Breast epithelium (tissue), 3 donors: ENCODE data around the gene RIC3.

Experiments used
- POLR2AphosphoS5 ChIP-seq, 3 donors: sonication (generic); formaldehyde crosslinking; IDR thresholded peaks; one replicate each; pipeline ENCODE4 v1.6.1; 2017; ENCODE audit warnings: antibody characterized with exemption in 3 of 3
- TF ChIP-seq, protein P1 (sequence below), 3 donors: fragments of 450-650 bp; IDR thresholded peaks; one replicate each; pipeline ENCODE4 v1.5.1; 2016 to 2017; ENCODE audit warnings: antibody characterized with exemption in 3 of 3, mild to moderate bottlenecking in 3 of 3, moderate library complexity in 3 of 3

DNA sequence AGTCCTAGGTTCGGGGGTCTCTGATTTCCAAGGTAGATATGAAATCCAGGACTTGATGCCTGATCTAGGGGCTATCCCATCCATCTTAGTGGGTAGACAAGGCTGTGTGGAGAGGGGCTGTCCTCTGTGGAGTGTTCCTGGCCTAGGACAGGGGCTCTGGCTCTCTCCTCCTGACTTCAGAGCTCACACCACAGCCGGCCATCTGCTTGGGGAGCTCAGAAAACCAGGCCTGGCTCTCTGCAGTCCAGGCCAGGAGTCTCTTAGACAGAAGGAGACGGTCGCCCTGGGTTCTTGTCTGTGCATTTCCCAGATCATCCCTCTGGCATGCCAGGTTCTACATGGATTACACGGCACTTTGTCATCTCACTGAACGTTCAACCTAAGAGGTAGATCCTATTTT, 69.9 kb downstream of the RIC3 start:
- TF ChIP-seq, protein P1, sequence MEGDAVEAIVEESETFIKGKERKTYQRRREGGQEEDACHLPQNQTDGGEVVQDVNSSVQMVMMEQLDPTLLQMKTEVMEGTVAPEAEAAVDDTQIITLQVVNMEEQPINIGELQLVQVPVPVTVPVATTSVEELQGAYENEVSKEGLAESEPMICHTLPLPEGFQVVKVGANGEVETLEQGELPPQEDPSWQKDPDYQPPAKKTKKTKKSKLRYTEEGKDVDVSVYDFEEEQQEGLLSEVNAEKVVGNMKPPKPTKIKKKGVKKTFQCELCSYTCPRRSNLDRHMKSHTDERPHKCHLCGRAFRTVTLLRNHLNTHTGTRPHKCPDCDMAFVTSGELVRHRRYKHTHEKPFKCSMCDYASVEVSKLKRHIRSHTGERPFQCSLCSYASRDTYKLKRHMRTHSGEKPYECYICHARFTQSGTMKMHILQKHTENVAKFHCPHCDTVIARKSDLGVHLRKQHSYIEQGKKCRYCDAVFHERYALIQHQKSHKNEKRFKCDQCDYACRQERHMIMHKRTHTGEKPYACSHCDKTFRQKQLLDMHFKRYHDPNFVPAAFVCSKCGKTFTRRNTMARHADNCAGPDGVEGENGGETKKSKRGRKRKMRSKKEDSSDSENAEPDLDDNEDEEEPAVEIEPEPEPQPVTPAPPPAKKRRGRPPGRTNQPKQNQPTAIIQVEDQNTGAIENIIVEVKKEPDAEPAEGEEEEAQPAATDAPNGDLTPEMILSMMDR (IDR thresholded peaks at IDR 0.05): no peak
- no peak for TF ChIP-seq POLR2AphosphoS5 (IDR thresholded peaks at IDR 0.05)
